Transverse colon (tissue), 4 donors: ENCODE data around the gene SMYD3. TPM values are rescaled to one million over a fixed set of nuclear protein-coding genes. Genes with fewer than 3 reads are reported as not detected.

ENCODE experiments used
- DNase-seq: peaks from one replicate; pipeline ENCODE4 v3.0.0-alpha.2; 2019
- H3K27ac ChIP-seq, 4 donors: fragments of 200-600 bp; sonication (generic); 2 replicates each; pipeline ENCODE4 v1.5.1; 2016 to 2018; ENCODE audit warnings: inconsistent platforms in 4 of 4
- H3K27me3 ChIP-seq: fragments of 200-600 bp; sonication (generic); 2 replicates; pipeline ENCODE4 v1.5.1; 2017; ENCODE audit warnings: inconsistent platforms
- H3K36me3 ChIP-seq, 4 donors: fragments of 200-600 bp; sonication (generic); 2 replicates each; pipeline ENCODE4 v1.5.1; 2017 to 2019; ENCODE audit warnings: inconsistent platforms in 4 of 4
- H3K4me1 ChIP-seq, 4 donors: fragments of 200-600 bp; sonication (generic); 2 replicates each; pipeline ENCODE4 v1.5.1; 2017 to 2020; ENCODE audit warnings: inconsistent platforms in 4 of 4
- H3K4me3 ChIP-seq, 4 donors: fragments of 200-600 bp; sonication (generic); 1 replicate in 1 of 4; 2 replicates in 3 of 4; pipeline versions ENCODE4 v1.5.1 to v1.6.1; 2017 to 2019; ENCODE audit warnings: inconsistent platforms in 4 of 4
- H3K9me3 ChIP-seq, 2 donors: fragments of 200-600 bp; sonication (generic); 2 replicates each; pipeline ENCODE4 v1.5.1; 2017 to 2019; ENCODE audit warnings: inconsistent platforms in 2 of 2
- CTCF ChIP-seq, 5 experiments: fragments of 200-600 bp in 3 of 5; fragments of 450-650 bp in 2 of 5; sonication (generic) in 3 of 5; IDR thresholded peaks; 1 replicate in 2 of 5; 2 replicates in 3 of 5; pipeline ENCODE4 v1.5.1; 2016 to 2017; ENCODE audit warnings: antibody characterized with exemption in 5 of 5, inconsistent platforms in 3 of 5, mild to moderate bottlenecking in 2 of 5, moderate library complexity in 1 of 5
- EP300 ChIP-seq: sonication (generic); formaldehyde crosslinking; IDR thresholded peaks from one replicate; pipeline ENCODE4 v1.6.1; 2017; ENCODE audit warnings: antibody characterized with exemption, low read depth
- POLR2A ChIP-seq: fragments of 450-650 bp; IDR thresholded peaks from one replicate; pipeline ENCODE4 v1.6.1; 2016; ENCODE audit warnings: antibody characterized with exemption, mild to moderate bottlenecking, moderate library complexity
- POLR2AphosphoS5 ChIP-seq, 3 donors: sonication (generic); formaldehyde crosslinking; IDR thresholded peaks; one replicate each; pipeline ENCODE4 v1.6.1; 2016; ENCODE audit warnings: antibody characterized with exemption in 3 of 3
- WGBS, 2 donors: methylation state at CpG; one replicate each; pipeline ENCODE4 v1.1.5; 2018; ENCODE audit warnings: low coverage in 1 of 2; 5-methylcytosine and 5-hydroxymethylcytosine counted together
- in situ Hi-C, 4 donors: fragments of 200-750 bp; cut with MboI; loops; one replicate each; pipeline versions ENCODE4 v1.15.0 to v1.15.1; 2017; ENCODE audit warnings: low sequenced_read_pairs in 3 of 4, low pct_ligation_motif_present in 1 of 4, low pct_unique_long_range_greater_than_20kb in 1 of 4
- intact Hi-C: fragments of 100-400 bp; cut with DNase I; formaldehyde crosslinking; loops from one replicate; pipeline ENCODE4 v1.15.1; 2023; ENCODE audit warnings: low total_unique reads
- total RNA-seq, 4 donors: library from RNA; depleted of rRNA; stranded (reverse); fragments of >200 nt; gene quantifications; one replicate each; pipeline ENCODE4 v1.1.0, GENCODE V29; 2016

The SMYD3 gene
- total RNA-seq, 4 donors from 2014 or later, result 10.5 to 31.3 (median 25.8) TPM

DNA sequence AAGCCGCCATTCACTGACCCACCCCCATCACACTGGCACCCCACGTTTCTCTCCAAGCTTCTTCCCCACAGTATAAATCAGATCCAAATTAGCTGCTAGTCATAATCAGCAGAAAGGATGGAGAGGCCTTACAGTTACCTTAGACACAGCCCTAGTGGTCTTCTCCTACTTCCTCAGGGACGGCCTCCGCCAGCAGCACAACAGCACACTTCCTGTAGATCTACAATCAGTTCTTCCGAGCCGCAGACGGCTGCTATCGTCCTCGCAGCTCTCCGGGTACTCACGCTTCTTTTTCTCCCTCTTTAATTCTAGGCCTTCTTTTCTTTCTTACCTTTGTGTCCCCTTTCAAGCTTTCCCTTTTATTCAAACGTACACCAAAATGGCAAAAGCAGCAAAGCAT lies 313.5 kb downstream of the SMYD3 start:
- no peak overlapping the region for H3K27ac ChIP-seq
- no peaks in the 10 kb centered on the region for H3K36me3 ChIP-seq
- in situ Hi-C loops, result no loop called here
- 89 to 93% methylated on average over 10 to 12 of the region's 12 CpGs for WGBS, 2 donors
- no peak for DNase-seq
- H3K4me3 ChIP-seq, result no peak overlapping the region
- no peaks in the 10 kb centered on the region for H3K9me3 ChIP-seq
- H3K27me3 ChIP-seq, result no peaks in the 10 kb centered on the region
- TF ChIP-seq EP300 (no peak), POLR2A (no peak), CTCF (IDR thresholded peaks at IDR 0.05) (no peak), POLR2AphosphoS5 (IDR thresholded peaks at IDR 0.05) (no peak)
- no peaks in the 10 kb centered on the region for H3K4me1 ChIP-seq
- intact Hi-C loops, result no loop called here

DNA sequence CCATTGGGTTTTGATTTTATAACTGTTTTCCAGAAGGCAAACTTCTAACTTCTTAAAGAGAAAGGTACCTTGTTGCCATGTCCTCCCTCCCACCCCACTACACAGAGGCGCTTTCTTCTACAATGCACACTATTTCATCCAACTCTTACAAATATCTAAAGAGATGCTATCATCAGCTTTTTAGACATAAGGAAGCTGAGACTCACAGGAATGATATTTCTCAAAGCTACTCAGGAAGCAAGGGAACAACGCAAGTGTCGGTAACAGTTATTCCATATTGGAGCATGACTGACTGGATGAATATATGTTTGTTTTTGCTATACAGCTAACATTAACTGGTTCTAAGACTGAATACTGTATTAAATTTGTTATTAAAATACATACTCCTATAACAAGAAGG lies 318.0 kb downstream of the SMYD3 start:
- intact Hi-C loops, result no loop called here

GRCh38 chr1:246187834-246188372 lies 319.2 kb downstream of the SMYD3 start:
- intact Hi-C loops (no loop called here), in situ Hi-C loops (no loop called here)
- 91% methylated on average over 9 to 10 of the region's 10 CpGs for WGBS, 2 donors

More for the DNA sequence above, 318.0 kb downstream of the SMYD3 start:
- H3K27me3 ChIP-seq, result no peaks in the 10 kb centered on the region
- in situ Hi-C loops, result no loop called here
- H3K9me3 ChIP-seq, result no peaks in the 10 kb centered on the region
- no peaks in the 10 kb centered on the region for H3K36me3 ChIP-seq
- no peak overlapping the region for H3K27ac ChIP-seq
- TF ChIP-seq CTCF (IDR thresholded peaks at IDR 0.05) (no peak), EP300 (no peak), POLR2AphosphoS5 (IDR thresholded peaks at IDR 0.05) (no peak), POLR2A (no peak)
- DNase-seq, result no peak
- WGBS, 2 donors, result 98 to 100% methylated on average over 3 of the region's 3 CpGs
- no peak overlapping the region for H3K4me3 ChIP-seq
- H3K4me1 ChIP-seq, result no peaks in the 10 kb centered on the region

DNA sequence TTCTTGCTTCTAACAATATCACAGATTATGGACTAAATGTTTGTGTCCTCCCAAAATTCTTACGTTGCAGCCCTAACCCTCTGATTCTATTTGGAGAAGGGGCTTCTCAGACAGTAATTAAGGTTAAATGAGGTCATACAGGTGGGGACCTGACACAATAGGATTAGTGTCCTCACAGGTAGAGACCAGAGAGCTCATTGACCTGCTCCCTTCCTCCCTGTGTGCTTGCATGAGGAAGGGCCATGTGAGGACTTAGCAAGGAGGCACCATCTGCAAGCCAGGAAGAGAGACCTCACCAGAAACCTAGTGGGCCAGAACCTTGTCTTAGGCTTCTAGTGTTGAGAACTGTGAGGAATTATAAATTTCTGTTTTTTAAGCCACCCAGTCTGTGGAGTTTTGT lies 322.6 kb downstream of the SMYD3 start:
- TF ChIP-seq EP300, result no peak
- no peak for TF ChIP-seq POLR2A
- no peak for TF ChIP-seq POLR2AphosphoS5 (IDR thresholded peaks at IDR 0.05)
- TF ChIP-seq CTCF (IDR thresholded peaks at IDR 0.05), result no peak
- Histone ChIP-seq H3K9me3 (no peaks in the 10 kb centered on the region), H3K36me3 (no peaks in the 10 kb centered on the region), H3K4me1 (no peaks in the 10 kb centered on the region), H3K4me3 (no peak overlapping the region), H3K27me3 (no peaks in the 10 kb centered on the region), H3K27ac (no peak overlapping the region)
- no peak for DNase-seq
- WGBS, 2 donors, result 89 to 100% methylated on average over 1 of the region's 1 CpG
- intact Hi-C loops, result no loop called here
- in situ Hi-C loops, result no loop called here

More at GRCh38 chr1:246187834-246188372, 319.2 kb downstream of the SMYD3 start:
- Histone ChIP-seq H3K36me3 (no peaks in the 10 kb centered on the region), H3K4me1 (no peaks in the 10 kb centered on the region), H3K4me3 (no peak overlapping the region), H3K9me3 (no peaks in the 10 kb centered on the region), H3K27ac (no peak overlapping the region), H3K27me3 (no peaks in the 10 kb centered on the region)
- TF ChIP-seq POLR2A, result no peak
- TF ChIP-seq POLR2AphosphoS5 (IDR thresholded peaks at IDR 0.05), result no peak
- TF ChIP-seq CTCF (IDR thresholded peaks at IDR 0.05), result no peak
- no peak for DNase-seq
